Erythroblast (primary cell): ENCODE measurements around the gene NR3C1.

Experiments used
- DNase-seq, 2 experiments: peaks; one replicate each; lab custom pipeline; 2025; lab: John Stamatoyannopoulos, UW
- GATA1 ChIP-seq: IDR thresholded peaks from 2 replicates; pipeline ENCODE4 v1.6.1; 2011; ENCODE audit warnings: low read depth, mild to moderate bottlenecking, control low read depth, low read length, moderate library complexity
- POLR2A ChIP-seq: IDR thresholded peaks from 2 replicates; pipeline ENCODE4 v1.6.1; 2011; ENCODE audit warnings: mild to moderate bottlenecking, low read length

The NR3C1 gene

GRCh38 chr5:143229896-143230675, 173.4 kb downstream of the NR3C1 start:
- no peak for DNase-seq
- no peak for TF ChIP-seq GATA1
- TF ChIP-seq POLR2A, result no peak

GRCh38 chr5:143229426-143229895, 174.0 kb downstream of the NR3C1 start:
- no peak for DNase-seq
- TF ChIP-seq GATA1, result no peak
- TF ChIP-seq POLR2A, result no peak

GRCh38 chr5:143228597-143229293, 174.7 kb downstream of the NR3C1 start:
- no peak for DNase-seq

More at GRCh38 chr5:143228597-143229293, 174.7 kb downstream of the NR3C1 start:
- TF ChIP-seq POLR2A, result no peak
- TF ChIP-seq GATA1, result no peak
